ENCODE measurements around the gene SSUH2.
"Not testable (repeated sequence)": the region's sequence is repeated elsewhere in the genome, so short reads cannot be mapped to it uniquely, and the experiment has no call there.

Gene SSUH2, protein sequence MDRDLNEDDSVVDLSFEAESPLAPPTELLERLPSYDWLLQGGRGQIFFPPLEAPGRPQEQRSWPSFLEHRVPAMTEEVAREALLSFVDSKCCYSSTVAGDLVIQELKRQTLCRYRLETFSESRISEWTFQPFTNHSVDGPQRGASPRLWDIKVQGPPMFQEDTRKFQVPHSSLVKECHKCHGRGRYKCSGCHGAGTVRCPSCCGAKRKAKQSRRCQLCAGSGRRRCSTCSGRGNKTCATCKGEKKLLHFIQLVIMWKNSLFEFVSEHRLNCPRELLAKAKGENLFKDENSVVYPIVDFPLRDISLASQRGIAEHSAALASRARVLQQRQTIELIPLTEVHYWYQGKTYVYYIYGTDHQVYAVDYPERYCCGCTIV

DNA sequence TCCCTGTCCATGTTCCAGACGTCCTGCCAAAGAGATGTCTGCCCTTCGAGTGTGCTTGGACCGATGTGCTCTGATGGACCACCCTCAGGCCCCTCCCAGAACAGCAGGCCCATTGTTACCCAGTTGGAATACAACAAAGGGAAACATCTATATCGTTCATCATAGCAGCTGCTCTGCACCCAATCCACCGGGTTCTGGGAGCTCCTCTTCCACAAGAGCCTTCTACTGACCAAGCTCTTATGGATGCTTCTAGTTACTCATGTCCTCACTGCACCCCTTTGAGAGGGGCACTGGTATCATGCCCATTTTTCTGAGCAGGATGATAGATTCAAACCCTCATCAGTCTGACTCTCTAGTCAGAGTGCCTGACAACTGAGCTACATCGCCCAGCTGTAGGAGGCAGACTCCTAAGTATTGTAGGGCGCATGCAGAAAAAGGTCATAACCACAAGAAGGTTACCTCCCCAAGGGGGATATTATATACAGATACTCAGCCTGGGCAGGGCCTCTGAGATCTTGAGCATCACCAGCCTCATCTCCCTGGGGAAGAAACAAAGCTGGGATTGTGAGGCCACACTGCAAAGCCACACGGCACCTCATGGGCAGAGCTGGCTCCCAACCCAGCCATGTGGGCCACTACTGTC, at the start of gene SSUH2:
Gene SSUH2 (minus strand): TSS at position 51 of the 643 bp plus-strand sequence. CDS start 40 bp downstream, at position 11.
- DNase-seq (ENCODE audit: low read depth) = no peak

DNA sequence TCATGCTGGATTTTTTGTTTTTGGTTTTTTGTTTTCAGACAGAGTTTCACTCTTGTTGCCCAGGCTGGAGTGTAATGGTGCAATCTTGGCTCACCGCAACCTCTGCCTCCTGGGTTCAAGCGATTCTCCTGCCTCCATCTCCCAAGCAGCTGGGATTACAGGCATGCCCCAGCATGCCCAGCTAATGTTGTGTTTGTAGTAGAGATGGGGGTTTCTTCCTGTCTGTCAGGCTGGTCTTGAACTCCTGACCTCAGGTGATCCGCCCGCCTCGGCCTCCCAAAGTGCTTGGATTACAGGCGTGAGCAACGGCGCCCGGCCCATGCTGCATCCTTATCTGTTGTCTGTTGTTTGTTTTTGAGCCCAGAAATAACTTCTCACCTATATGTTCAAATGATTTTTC, 46.7 kb upstream of the SSUH2 start:
- not testable (repeated sequence) for DNase-seq (ENCODE audit: low read depth)

DNA sequence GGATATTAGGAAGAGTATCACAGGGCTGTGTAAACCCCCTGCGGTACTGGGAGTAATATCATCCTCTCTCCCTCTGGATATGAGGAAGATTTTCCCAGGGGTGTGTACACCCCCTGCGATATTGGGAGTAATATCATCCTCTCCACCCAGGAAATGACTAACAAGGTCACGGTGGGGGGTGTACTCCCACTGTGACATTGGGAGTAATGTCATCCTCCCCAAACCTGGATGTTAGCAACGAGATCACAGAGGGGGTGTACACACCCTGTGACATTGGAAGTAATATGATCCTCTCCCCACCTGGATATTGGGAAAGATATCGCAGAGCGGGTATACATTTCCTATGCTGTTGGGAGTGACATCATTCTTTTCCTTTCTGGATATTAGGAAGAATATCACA, 40.4 kb upstream of the SSUH2 start:
- DNase-seq (ENCODE audit: low read depth) = not testable (repeated sequence)

DNA sequence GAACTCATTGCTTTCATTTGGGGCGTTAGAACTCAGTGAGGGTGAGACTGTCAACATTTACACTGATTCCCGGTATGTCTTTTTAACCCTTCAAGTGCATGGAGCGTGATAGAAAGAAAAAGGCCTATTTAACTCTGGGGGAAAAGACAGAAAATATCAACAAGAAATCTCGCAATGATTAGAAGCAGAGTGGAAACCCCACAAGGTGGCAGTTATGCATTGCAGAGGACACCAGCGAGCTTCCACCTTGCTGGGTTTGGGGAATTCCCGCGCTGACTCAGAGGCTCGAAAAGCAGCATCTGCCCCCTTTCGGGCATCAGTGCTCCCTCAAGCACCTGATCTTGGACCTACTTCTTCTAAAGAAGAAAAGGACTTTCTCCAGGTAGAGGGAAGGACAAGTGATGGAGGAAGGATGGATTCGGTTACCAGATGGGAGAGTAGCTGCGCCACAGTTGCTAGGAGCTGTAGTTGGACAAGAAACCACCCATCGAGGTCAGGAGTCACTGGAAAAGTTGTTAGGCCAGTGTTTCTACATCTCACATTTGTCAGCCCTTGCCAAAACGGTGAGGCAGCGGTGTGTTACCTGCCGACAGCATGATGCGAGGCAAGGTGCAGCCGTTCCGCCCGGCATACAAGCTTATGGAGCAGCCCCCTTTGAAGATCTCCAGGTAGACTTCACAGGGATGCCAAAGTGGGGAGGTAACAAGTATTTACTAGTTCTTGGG, 38.4 kb upstream of the SSUH2 start:
- DNase-seq (ENCODE audit: low read depth) = not testable (repeated sequence)

DNA sequence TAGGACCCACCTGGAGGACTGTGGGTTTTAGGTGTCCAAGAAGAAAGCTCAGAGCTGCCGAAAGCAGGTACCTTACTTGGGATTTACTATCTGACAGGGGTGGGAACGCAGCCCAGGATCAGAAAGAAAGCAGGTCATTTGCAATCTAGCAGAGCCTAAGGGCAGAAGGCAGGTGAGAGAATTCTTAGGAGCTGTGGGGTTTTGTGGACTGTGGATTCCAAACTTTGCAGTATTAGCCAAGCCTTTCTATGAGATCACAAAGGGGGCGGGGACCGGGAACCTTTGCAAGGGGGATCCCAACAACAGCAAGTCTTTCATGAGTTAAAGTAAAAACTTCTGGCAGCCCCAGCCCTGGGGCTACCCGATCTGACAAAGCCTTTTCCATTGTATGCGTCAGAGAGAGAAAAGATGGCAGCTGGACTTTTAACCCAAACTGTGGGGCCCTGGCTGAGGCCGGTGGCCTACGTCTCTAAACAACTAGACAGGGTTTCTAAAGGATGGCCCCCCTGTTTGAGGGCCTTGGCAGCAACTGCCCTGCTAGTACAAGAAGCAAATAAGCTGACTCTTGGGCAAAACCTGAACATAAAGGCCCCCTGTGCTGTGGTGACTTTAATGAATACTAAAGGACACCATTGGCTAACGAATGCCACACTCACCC, 37.4 kb upstream of the SSUH2 start:
- not testable (repeated sequence) for DNase-seq (ENCODE audit: low read depth)

DNA sequence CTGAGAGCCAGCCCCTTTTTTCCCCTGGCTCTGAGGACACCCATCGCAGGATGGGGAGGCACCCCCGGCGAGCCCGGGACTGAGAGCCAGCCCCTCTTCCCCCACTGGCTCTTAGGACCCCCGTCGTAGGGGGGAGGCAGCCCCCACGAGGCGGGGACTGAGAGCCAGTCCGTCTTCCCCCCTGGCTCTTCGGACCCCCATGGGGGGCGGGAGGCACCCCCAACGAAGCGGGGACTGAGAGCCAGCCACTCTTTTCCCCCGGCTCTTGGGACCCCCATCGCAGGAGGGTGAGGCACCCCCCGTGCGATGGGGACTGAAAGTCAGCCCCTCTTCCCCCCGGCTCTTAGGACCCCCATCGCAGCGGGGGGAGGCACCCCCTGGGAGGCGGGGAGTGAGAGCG, 36.8 kb upstream of the SSUH2 start:
- no peak for DNase-seq (ENCODE audit: low read depth)

DNA sequence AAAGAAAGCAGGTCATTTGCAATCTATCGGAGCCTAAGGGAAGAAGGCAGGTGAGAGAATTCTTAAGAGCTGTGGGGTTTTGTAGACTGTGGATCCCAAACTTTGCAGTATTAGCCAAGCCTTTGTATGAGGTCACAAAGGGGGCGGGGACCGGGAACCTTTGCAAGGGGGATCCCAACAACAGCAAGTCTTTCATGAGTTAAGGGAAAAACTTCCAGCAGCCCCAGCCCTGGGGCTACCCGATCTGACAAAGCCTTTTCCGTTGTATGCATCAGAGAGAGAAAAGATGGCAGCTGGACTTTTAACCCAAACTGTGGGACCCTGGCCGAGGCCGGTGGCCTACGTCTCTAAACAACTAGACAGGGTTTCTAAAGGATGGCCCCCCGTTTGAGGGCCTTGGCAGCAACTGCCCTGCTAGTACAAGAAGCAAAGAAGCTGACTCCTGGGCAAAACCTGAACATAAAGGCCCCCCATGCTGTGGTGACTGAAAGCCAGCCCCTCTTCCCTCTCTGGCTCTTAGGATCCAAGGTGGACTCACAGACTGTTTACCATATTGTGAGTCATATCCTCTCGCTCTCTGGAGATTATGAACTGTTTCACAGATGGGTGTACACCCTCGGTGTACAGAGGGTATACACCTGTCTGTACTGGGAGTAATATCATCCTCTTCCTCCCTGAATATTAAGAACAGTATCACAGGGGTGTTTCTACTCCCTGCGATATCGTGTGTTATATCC, 35.4 kb upstream of the SSUH2 start:
- not testable (repeated sequence) for DNase-seq (ENCODE audit: low read depth)

DNA sequence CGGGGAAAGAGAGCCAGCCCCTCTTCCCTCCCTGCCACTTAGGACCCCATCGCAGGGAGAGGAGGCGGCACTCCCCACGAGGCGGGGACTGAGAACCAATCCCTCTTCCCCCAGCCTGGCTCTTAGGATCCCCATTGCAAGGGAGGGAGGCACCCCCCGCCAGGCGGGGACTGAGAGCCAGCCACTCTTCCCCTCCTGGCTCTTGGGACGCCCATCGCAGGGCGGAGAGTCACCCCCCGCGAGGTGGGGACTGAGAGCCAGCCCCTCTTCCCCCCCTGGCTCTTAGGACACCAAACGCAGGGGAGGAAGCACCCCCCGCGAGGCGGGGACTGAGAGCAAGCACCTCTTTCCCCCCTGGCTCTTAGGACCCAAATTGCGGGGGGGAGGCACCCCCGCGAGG, 34.2 kb upstream of the SSUH2 start:
- DNase-seq (ENCODE audit: low read depth) = no peak

DNA sequence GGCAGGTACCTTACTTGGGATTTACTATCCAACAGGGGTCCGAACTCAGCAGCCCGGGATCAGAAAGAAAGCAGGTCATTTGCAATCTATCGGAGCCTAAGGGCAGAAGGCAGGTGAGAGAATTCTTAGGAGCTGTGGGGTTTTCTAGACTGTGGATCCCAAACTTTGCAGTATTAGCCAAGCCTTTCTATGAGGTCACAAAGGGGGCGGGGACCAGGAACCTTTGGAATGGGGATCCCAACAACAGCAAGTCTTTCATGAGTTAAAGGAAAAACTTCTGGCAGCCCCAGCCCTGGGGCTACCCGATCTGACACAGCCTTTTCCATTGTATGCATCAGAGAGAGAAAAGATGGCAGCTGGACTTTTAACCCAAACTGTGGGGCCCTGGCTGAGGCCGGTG, 32.7 kb upstream of the SSUH2 start:
- DNase-seq (ENCODE audit: low read depth) = not testable (repeated sequence)

DNA sequence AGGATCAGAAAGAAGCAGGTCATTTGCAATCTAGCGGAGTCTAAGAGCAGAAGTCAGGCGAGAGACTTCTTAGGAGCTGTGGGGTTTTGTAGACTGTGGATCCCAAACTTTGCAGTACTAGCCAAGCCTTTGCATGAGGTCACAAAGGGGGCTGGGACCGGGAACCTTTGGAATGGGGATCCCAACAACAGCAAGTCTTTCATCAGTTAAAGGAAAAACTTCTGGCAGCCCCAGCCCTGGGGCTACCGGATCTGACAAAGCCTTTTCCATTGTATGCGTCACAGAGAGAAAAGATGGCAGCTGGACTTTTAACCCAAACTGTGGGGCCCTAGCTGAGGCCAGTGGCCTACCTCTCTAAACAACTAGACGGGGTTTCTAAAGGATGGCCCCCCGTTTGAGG, 31.0 kb upstream of the SSUH2 start:
- not testable (repeated sequence) for DNase-seq (ENCODE audit: low read depth)

DNA sequence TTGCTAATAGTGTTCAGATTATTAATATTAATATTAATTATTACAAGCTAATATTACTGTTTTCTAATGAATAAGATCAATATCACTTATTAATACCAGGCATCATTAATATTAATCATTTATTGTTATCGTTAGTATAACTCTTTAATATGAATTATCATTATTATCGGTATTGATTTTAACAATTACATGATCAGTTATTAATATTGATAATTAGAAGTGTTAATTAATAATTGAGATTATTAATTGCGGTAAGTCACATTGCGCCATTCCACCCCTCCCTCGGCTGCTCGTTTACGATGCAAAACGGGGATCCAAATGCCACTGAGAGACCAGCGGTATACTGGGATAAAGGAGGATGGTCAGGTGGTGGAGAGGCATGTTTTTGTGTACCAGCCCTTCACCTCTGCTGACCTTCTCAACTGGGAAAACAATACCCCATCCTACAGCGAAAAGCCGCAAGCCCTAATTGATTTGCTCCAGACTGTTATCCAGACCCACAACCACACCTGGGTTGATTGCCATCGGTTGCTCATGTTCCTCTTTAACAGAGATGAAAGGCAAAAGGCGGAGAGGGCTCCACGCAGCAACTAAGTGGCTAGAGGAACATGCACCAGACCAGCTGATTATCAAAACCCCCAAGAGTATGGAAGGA, 28.6 kb upstream of the SSUH2 start:
- no peak for DNase-seq (ENCODE audit: low read depth)

DNA sequence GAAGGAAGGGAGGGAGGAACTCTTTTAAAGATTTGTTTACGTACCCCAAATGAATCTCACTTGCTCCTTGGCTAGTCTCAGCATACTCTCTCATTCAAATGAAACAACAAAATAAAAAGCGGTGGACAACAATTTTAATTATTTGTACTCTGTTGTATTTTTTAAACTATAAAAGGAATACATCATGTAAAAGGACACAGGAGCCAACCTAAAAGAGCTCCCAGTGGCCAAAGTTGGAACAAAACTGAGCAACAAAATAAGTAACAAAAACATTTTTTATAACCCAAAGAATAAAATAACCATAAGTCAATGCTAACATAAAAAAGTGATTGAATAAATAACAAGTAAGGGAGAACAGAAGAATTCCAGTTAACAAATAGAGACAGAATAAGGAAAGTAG, 24.4 kb upstream of the SSUH2 start:
- DNase-seq (ENCODE audit: low read depth) = no peak

DNA sequence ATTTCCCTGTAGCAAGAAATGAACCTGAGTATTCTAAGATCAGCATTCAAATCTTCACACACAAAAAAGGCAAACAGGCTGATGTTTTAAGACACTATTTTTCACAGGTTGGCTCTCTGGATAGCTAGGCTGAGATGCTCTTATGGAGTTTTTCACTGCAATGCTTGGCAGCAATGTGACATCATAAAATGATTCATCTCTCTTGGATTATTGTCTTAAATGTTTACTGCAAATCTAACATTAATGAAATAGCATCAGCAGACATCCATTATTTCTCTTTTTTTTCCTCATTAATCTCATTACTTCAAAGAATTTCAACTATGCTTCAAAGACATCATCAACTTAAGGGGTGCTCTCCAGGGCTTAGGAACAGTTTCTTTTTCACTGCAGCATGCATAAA, 23.6 kb upstream of the SSUH2 start:
- DNase-seq (ENCODE audit: low read depth) = no peak

DNA sequence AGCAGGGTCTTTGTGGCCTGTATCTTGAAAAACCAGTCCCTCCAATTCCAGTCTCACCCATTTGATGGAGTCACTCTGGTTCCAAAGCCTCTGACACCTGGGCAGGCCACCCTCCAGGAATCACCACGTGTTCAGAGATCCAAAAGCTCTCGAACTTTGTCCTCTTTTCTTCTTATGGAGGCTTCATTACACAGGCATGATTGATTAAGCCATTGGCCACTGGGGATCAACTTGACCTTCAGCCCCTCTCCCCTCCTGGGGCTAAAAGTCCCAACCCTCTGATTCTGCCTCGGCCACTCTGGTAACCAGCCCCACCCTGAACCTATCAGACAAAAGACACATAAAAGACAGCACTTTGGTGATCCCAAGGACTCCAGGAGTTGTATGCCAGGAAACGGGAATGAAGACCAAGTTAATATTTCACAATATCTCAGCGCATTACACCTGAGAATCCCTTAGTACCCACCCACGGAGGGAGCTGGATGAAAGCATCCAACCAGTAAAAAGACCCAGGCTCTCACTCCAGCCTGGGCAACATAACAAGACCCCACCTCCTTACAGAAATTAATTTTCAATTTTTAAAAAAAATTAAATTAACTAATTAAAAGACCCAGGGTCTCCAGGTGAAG, 23.0 kb upstream of the SSUH2 start:
- no peak for DNase-seq (ENCODE audit: low read depth)

DNA sequence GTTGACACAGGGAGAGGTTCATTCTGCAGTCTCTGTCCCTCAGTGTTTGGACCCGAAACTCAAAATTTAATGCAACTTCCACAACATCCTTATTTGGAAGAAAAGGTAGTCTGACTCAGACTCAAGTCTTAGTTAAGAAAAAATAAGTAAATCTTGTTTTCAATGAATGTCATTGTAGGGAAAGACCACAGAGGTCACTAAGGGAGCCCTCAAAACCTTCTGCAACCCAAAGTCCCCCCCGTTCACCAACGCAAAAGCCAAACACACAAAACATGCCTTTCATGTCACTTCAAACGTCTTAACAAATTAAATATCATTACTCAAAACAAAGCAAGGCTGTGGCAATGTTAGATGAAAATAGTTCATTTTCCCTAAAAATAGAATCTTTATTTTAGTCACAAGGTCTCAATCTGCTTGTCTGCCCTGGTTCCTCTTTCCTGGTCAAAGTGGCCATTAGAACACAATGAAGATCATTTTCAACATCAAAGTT, 20.9 kb upstream of the SSUH2 start:
- DNase-seq (ENCODE audit: low read depth) = no peak

DNA sequence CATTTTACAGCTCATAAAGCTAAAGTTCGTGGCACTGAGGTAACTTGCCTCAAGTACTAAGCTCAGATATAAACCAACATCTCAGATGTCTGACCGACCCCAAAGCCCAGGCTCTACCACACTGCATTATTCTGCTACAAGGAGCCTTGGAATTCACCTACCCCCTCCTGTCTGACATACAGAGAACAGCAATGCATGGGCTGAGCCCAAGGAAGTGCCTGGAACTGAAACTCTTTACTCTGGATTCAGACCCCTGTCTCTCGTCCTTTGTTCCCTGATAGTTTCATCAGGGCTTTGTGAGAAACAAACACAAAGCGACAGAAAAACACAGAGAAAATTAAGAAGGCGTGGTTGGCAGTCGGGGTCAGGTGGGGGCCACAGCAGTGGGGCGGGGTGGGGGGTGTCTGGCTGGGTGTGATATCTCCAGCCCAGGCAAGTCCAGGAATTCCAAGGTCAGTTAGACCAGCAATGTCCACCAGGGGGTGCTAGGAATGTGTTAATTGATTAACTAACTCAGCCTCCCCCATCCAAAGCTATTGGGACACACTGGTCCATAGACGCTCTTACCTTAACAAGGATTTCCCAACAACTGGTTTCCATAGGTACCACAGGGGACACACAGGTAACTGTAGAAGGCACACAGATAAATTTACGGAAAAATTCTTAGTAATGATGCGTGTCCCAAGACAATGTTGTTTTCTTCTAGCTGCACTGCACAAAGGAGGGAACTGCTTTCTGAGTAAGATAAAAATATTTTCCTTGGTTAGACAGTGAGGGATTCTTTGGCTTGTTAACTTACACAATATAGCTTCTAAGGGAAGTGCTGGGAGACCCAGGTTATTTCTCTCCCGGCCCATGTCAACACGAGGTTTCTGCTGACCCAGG, 18.8 kb upstream of the SSUH2 start:
- no peak for DNase-seq (ENCODE audit: low read depth)

DNA sequence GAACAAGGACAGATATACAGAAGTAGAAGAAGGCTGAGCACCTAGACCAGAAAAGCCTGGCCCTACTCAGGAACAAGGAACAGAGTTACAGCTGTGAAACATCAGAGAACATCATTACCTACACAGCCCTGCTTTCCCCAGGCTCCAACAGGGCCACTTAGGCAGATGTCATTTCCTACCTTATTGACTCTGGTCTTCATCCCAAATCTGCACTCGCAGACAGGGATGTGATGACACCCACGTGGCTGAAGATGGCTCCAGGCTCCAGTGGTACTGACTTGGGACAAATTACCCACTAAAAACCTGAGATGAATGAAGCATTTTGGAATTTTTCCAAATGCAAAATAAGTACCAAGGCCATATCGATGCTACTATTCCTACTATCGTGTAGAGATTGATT, 18.0 kb upstream of the SSUH2 start:
- no peak for DNase-seq (ENCODE audit: low read depth)

DNA sequence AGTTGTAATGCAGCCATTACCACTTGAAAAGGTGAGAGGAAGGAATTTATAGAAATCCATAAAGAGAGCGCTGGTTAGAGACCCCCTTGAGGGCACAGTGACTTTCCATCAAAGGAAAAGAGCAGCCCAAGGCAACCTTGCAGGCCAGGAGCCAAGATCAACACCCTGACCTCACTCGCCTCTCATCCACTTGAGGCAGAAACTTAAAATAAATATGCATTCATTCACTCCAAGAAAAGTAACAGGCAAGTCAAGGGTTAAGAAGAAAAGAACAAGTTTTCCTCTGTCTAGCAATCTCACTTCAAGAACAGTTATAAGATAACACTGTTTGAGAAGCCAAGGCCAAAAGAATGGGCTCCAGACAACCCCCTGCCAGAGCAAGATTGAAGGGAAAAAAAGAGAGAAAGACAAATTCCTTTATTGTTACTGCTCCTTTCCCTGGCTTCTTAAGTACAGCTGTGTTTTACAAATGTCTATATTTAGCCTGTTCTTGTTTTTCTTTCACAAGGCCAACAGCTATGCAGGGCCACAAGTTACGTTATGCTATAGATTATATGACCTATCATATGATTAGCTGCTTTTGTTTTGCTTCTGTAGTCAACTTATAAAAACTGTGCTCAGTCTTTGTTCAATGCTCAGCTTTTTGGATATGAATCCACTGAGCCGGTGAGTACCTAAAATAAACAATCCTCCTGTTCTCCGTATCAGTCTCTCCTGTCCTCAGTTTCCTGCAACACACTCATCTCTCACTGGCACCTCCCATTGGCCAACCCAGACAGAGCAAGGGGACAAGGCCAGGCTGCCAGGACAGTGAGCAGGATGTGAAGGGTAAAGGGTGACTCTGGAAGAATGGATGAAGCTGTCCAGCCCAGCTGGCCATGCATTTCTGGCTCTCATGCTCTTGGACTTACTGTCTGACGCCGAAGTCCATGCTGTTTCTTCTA, 15.8 kb upstream of the SSUH2 start:
- DNase-seq (ENCODE audit: low read depth) = no peak
